HG02973 (cell line): Measurements from ENCODE around the gene XRCC1.
A peak's percentile ranks its signal among the peaks of the same experiment; 100 is the strongest.
"Not testable (repeated sequence)": the region's sequence is repeated elsewhere in the genome, so short reads cannot be mapped to it uniquely, and the experiment has no call there.

Experiments
- ATAC-seq: cut with Tn5 transposase; IDR thresholded peaks from one replicate; pipeline ENCODE4 v1.9.1; 2021; ENCODE audit warnings: moderate library complexity; ENCODE audit not compliant: unreplicated experiment

XRCC1 gene

DNA sequence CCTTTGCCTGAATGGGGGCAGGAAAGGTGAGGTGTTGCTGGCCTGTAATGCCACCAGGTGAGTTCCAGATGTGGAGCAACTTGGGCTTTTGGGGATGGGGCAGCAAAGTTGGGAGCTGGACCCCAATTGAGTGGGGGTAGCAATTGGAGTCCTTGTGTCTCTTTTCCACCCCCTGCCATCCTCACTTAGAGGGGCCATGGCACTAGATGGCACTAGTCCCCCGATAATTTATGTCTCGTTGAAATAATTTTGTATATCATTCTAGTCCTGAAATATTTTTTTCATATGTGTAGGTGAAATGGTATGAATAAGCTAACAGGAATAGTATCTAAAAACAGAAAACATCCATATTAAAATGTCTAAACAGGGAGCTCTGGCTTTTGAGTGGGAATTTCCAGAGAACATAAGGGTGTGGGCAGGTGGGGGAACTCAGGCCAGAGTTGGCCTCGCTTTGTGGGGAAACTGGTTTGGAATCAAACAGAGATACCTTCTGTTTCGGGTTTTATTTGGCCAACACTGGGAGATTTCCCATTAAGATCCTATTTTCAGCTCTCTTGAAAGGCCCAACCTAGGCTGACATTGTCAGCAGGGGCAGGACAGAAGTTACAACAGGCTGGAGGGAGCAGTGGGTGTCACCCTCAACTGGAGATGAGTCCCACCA is 24.4 kb upstream of the XRCC1 start:
- no peak for ATAC-seq

DNA sequence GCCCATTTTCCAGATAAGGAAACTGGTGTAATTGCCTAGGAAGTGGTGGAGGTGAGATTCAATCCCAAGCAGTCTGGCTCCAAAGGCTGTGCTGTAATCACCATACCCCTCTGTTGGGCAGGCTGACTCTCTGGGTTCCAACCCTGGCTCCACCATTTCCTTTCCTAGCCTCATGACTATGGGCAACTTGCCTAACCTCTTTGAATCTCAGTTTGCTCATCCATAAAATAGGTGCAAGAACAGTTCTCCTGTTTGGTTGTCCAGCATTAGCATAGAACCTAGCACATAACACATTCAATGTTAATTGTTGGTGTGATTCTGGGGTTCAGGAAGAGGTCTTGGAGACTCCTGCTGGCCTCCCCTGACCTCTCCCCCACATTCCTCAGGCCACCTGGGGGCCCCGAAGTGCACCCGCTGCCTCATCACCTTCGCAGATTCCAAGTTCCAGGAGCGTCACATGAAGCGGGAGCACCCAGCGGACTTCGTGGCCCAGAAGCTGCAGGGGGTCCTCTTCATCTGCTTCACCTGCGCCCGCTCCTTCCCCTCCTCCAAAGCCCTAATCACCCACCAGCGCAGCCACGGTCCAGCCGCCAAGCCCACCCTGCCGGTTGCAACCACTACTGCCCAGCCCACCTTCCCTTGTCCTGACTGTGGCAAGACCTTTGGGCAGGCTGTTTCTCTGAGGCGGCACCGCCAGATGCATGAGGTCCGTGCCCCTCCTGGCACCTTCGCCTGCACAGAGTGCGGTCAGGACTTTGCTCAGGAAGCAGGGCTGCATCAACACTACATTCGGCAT is 23.3 kb upstream of the XRCC1 start:
- no peak for ATAC-seq

DNA sequence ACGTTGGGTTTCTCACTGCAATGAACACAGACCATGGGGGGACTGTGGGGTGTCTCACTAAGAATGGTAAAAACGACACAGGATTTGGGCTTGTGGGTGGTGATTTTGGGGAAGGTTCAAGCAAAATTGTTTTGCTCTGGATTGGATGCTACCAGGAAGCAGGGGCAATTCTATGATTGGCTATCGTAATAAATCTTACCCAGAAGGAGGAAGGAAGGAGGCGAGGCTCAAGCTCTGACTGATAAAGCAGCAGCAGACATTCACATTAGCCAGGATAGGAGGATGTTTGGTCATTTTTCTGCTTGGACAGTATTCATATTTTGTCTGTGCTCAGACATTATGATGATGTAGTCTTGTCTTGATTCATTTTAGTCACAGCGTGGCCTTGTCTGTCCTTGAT is 22.5 kb upstream of the XRCC1 start:
- no peak for ATAC-seq

DNA sequence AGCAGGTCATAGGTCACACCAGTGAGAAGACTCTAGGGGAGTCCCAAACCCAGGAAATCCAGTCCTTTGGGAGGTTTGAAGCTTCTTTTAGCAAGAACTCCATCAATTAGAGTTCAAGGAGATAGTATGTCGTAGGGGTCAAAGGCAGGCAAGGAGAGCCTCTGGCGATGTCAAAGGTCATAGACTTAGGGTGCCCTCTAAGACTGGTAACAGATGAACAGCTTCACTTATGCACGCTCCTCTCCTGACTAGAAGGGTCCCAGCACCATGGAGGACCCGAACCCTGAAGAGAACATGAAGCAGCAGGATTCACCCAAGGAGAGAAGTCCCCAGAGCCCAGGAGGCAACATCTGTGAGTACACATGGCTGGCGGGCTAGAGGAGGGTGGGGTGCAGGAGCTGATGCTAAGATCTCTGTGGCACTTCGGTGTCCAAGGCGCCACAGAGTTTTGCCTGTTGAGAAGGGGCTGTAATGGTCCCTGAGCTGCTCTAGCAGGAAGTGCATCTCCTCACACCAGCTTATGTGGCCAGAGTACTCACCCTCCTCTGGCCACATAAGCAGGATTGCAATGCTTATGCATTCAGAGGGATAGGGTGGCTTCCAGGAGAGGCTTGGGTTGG is 21.6 kb upstream of the XRCC1 start:
- ATAC-seq, result no peak

DNA sequence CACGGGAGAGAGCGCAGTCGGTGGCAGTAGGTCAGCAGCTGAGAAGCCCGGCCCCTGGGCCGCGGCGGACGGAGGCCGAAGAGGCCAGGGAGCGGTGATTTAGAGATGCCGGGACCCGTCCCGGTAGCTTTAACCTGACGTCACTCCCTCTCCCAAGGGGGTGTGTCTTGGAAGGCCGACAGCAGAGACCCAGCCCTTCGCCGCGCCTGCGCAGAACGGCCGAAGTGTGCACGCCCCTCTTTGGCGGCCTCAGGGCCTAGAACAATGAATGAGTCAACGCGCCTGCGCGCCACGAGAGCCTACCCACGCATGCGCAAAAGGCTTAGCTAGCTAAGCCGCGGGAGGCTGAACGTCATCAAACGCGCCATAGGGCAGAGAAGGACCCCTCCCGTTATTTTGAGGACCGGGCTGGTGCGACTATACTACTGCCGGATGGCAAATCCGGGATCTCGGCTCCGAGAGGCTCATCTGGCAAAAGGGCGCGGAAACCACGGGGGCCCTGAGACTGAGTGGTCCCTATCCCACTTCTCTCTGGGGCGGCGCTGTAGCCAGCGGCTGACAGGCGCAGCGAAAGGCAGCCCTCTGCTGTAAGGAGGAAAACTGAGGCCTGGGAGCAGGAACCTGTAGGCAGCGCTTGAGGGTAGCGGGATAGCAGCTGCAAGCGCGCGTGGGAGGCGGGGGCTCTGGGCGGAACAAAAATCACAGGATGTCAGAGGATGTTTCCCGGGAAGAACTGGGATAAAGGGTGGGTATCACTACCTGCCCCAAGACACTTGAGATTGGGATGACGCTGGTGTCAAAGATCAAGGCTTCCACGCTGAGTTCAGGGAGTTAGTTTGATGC is 20.9 kb upstream of the XRCC1 start, which contains the start of the genes IRGQ and ZNF576:
IRGQ (minus strand) TSS at position 136 of the 843 bp plus-strand sequence. CDS start 796 bp downstream, outside the sequence.
ZNF576 (plus strand) TSS at position 597 of the 843 bp plus-strand sequence. CDS start 514 bp downstream, outside the sequence.
- ATAC-seq, result peak; percentile 74

DNA sequence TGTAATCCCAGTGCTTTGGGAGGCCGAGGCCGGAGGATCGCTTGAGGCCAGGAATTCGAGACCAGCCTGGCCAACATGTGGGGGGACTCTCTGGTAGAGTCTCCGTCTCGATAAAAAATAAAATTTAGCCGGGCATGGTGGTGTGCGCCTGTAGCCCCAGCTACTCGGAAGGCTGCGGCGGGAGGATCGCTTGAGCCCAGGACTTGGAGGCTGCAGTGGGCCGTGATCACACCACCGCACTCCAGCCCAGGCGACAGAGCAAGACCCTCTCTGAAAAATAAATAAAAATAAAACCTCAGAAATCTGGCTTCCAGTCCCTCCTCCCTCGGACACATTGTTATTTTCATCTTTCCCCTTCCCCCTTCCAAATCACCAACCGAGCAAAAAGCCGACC is 20.3 kb upstream of the XRCC1 start:
- ATAC-seq, result no peak

DNA sequence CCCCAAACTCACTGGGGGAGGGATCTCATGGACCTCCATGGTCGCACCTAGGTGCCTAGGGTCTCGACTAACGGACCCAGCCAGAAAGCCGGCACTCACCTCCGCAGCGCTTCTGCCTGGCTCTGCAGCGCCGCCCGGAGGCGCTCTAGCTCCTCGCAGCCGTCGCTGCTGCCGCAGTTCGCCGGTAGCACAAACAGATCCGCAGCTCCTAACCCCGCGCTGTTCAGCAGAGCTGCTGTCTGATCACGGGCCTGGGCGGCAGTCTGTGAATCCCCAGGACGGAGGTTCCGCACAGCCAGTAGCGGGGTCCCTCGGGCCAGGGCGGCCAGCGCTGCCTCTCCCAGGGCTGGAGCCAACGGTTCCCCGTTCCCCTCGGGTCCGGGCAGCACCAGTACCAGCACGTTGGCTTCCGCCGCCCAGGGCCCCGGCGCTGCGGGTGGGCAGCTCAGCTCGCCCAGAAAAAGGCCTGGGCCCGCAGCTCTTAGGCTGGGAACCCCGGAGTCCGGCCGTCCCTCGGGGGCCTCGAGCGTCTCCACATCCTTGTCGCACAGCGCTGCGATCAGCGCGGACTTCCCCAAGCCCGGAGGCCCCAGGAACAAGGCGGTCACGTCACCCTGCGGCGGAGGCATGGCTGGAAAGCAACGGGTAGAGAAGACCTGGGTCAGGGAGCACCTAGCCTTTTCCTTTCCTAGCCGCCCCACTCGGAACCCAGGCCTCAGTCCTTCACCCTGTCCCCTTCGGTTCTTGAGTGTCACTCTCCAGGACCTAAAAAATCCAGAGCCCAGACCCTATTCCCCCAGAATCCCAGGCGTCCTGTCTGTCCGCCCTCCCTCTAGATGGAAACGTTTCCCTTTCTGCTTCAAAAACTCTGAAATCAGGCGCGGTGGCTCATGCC is 19.6 kb upstream of the XRCC1 start:
- peak; percentile 28 for ATAC-seq

DNA sequence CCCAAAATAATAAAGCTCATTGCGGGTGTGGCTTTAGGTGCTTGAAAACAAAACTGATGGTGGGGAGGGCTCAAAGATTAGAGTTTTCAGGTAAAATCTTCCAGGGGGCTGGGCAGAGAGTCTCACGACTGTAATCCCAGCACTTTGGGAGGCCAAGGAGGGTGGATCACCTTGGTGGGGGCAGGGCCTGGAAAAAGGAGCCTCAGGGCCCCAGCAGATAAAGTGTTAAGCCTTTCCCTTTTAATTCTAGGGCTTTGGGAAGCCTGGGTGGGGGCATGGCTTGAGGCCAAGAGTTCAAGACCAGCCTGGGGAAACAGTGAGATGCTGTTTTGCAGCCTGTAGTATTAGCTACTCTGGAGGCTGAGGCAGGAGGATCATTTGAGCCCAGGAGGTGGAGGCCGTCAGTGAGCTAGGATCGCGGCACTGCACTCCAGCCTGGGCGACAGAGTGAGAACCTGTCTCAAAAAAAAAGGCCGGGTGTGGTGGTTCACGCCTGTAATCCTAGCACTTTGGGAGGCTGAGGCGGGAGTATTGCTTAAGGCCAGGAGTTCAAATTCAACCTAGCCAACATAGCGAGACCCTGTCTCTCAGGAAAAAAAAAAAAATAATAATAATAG is 18.9 kb upstream of the XRCC1 start:
- no peak for ATAC-seq

DNA sequence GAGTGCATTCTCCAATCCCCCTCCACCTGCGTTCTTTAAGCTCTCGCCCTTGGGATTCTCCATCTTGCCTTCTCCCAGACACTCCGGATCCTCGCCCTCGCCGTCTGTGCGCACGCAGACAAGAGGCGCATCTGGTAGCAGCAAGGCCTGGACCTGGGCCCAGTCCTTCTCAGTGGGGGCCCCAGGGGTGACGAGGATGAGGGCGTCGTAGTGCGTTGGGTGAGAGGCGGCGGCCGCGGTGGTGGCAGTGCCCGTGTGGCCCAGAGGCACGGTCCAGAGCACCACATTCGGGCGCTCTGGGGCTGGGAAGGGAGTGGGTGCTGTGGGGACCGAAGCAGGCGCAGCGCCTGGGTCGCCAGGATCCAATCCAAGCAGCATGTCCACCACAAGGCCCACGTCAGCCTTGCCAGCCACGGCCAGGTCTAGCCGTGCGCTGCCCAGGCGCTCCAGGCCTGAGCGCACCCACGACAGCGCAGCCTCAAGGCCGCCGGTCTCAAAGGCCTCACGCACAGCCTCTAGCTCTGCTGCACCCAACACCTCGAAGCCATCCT is 17.5 kb upstream of the XRCC1 start:
- ATAC-seq, result no peak

DNA sequence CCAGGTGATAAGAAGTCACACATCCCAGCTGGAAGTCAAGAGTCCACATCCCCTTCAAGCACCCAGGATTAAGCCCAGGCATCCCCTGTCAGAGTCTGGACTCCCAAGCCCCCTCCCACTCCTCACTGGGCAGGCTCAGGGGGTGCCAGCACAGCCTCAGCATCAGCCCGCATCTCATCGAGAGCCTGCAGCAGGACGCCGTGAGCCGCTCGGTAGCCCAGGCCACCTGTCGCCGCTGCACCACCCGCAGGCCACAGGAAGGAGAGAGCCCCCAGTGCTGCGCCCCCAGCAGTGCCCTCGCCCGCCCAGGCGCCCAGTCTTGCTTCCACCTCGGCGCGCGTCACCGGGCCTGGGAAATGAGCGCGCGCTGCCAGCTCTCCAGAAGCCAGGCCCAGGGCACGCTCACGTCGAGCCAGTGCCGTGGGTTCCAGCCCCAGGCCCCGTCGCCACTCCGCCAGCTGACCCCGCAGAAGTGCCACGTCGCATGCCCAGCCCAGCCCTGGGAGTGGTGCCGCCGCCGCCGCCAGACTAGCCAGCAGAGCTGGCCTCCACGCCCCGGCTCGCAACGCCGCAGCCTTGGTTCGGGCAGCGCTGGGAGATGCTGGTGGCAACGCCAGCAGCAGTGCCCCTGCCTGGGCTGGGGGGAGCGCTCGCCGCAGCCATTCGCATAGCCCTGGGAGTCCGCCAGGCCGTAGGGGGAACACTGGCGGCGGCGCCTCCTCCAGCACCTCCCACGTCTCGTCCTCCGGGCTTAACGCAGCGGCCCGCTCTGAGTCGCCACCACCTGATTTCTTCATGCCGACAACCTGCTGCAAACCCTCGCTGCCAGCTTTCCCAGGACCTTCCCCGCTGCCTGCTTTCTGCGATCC is 16.8 kb upstream of the XRCC1 start:
- no peak for ATAC-seq

DNA sequence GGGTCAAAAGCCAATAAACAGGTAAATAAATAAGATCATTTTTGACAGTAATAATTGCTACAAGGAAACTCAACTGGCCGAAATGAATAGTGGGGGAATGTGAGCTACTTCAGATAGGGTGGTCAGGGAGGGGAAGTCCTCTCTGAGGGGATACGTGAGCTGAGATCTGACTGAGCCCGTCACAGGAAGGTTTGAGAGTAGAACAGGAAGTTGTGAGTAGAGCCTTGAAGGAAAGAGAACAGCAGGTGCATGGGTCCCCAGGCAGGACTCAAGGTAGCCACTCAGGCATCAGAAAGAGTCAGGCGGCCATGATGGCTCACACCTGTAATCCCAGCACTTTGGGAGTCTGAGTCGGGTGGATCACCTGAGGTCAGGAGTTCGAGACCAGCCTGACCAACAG is 14.4 kb upstream of the XRCC1 start:
- ATAC-seq, result no peak

DNA sequence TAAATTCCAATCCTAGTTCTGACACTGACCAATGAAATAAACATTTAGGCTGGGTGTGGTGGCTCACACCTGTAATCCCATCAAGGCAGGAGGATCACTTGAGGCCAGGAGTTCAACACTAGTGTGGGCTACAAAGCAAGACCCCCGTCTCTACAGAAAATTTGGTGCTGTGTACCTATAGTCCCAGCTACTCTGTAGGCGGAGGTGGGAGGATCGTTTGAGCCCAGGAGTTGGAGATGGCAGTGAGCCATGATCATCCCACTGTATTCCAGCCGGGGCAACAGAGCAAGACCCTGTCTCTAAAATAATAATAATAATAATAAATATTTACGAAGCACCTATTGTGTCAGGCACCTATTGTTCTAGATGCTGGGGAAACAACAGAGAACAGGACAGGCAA is 13.9 kb upstream of the XRCC1 start:
- no peak for ATAC-seq

DNA sequence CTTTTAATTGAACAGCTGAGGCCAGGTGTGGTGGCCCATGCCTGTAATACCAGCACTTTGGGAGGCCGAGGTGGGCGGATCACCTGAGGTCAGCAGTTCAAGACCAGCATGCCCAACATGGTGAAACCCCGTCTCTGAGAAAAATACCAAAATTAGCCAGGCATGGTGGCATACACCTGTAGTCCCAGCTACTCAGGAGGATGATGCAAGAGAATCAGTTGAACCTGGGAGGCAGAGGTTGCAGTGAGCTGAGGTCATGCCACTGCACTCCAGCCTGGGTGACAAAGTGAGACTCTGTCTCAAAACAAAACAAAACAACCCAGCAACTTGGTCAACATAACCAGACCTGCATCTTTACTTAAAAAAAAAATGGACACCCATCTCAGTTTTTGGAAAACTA is 11.7 kb upstream of the XRCC1 start:
- not testable (repeated sequence) for ATAC-seq

DNA sequence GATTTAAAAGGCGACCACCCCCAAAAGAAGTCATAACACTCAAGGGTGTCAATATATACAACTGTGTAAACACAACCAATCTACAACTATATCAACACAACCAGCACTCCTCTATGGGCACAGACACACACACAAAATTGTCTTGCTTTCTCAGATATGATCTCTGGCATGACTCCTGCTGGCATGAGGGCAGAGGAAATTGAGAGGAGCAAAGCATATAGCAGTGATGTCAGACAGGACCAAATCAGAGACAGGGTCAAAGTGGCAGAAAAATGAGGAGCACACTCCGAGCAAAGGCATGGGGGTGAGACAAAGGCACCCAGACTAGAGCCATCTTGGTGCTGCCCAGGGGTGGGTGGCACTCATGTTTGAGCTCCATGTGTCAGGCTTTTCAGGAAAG is 11.0 kb upstream of the XRCC1 start:
- no peak for ATAC-seq

DNA sequence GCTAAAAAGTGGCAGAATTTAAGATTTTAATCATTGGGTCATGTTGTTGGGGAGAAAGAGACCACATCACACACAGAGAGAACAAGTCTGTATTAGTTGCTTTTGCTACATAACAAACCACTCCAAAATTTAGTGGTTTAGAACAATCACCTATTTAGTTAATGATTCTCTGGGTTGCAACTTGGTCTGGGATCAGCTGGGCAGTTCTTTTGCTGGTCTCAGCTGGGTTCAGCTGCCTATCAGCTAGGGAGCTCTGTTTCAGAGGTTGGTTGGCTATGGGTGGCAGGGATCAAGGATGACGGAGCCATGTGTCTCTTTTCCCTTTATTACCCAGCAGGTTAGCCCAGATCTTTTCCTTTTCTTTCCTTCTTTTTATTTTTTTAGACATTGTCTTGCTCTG is 9.2 kb upstream of the XRCC1 start:
- no peak for ATAC-seq

DNA sequence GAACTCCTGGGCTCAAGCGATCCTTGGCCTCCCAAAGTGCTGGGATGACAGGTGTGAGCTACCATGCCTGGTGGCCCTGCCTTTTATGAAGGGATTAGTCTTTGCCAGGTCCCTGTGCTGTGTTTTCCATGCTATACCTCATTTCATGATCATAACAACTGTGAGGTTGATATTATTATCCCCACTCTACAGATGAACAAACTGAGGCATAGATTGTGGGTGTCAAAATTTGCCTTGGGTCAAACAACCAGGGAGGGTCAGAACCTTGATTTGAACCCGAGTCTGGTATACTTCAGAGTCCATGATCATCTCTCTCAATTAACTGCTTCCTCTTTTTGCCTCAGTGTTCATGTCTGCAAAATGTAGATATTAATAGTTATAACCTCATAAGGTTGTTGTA is 7.2 kb upstream of the XRCC1 start:
- no peak for ATAC-seq

DNA sequence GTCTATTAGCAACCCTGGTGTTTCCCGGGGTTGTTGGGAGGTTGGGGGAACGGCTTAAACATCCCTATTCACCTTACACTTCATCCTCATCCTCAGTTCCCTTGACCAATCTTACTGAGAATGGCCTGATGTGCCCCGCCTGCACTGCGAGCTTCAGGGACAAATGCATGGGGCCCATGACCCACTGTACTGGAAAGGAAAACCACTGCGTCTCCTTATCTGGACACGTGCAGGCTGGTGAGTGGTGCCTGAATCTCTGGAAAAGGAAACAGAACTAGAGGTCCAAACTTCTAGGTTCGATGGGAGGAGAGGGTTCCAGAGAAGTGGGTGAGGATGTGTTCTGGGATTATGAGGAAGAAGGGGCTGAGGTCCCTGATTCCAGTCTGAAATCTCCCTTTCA is 6.1 kb upstream of the XRCC1 start:
- no peak for ATAC-seq

DNA sequence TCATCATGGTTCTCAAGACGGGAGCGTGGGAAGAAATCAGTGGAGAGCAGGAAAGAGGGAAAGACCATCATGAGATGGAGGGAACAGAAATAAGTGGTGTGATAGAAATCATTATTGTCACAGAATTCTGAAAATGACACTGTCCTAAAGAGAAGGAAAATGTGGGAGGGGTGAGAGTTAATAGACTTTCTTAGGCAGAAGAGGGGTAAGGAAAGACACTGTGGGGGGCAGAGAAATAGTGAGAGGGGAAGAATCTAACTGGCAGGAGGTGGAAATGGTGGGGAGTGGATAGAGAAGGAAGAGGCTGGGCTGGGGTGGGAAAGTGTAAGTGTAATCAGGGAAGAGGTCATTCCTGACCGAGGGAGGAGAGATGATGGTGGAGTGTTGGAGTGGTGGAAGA is 3.5 kb upstream of the XRCC1 start:
- no peak for ATAC-seq
